Activated T-cell treated with anti-CD3 and anti-CD28 coated beads, Interleukin-2, amount 50 U/mL, for 24 hours (primary cell): ENCODE data around the gene C10orf90.

Experiments used
- DNase-seq: peaks from one replicate; pipeline ENCODE4 v3.0.0-alpha.2; 2020
- H3K27ac Mint-ChIP-seq: 2 replicates; pipeline ENCODE4 v1.8.0; 2020; ENCODE audit warnings: mild to moderate bottlenecking, mixed read lengths
- H3K27me3 Mint-ChIP-seq: 2 replicates; pipeline ENCODE4 v1.8.0; 2020; ENCODE audit warnings: mixed read lengths
- H3K36me3 Mint-ChIP-seq: 2 replicates; pipeline ENCODE4 v1.8.0; 2020; ENCODE audit warnings: low read depth, mixed read lengths
- H3K4me1 Mint-ChIP-seq: 2 replicates; pipeline ENCODE4 v1.8.0; 2020; ENCODE audit warnings: low read depth, mixed read lengths
- H3K4me3 Mint-ChIP-seq: 2 replicates; pipeline ENCODE4 v1.8.0; 2020; ENCODE audit warnings: mild to moderate bottlenecking, moderate library complexity, mixed read lengths
- H3K9me3 Mint-ChIP-seq: 2 replicates; pipeline ENCODE4 v1.8.0; 2020; ENCODE audit warnings: mixed read lengths

C10orf90 gene

DNA sequence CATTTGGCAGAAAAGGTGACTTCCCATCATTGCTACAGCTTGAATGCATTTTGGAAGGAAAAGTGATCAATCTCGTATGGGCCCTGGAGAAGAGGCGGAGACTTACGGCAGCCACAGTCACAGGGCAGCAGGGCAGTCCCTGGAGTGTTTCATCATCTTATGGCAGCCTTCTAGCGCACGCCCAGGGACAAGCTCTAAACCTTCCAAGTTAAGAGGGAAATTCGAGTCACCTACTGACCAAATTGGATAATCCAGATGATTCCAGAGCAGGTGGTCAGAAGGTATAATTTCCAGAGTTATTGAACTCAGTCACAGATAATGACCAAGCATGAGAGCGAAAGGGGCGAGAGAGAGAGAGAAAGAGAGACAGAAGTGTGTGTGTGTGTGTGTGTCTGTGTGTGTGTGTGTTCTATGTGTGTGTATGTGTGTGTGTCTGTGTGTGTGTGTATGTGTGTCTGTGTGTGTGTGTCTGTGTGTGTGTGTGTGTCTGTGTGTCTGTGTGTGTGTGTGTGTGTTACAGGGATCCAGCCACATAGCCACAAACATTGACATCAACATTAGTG, 158.5 kb downstream of the C10orf90 start:
- Mint-ChIP-seq H3K27me3 (no peaks in the 10 kb centered on the region), H3K4me1 (no peaks in the 10 kb centered on the region), H3K36me3 (no peaks in the 10 kb centered on the region), H3K4me3 (no peak overlapping the region), H3K9me3 (no peaks in the 10 kb centered on the region), H3K27ac (no peak overlapping the region)
- DNase-seq, result no peak

DNA sequence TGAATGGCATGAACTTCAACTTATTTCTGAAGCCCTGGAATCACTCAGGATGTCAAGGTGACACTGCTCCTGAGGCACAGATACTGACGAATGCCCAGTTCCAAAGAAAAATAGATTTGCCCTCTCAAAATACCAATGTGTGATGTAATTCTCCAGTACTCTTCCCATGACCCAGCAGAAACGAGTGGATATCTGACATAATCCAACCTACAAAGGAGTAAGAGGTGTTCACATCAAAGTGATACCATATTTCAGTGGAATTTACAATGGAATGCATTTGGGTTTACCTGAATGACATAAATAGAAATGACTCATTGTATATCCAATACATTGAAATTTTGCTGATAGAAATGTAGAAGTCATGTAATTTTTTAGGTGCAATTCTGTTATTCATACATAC, 161.3 kb downstream of the C10orf90 start:
- no peaks in the 10 kb centered on the region for H3K4me1 Mint-ChIP-seq

DNA sequence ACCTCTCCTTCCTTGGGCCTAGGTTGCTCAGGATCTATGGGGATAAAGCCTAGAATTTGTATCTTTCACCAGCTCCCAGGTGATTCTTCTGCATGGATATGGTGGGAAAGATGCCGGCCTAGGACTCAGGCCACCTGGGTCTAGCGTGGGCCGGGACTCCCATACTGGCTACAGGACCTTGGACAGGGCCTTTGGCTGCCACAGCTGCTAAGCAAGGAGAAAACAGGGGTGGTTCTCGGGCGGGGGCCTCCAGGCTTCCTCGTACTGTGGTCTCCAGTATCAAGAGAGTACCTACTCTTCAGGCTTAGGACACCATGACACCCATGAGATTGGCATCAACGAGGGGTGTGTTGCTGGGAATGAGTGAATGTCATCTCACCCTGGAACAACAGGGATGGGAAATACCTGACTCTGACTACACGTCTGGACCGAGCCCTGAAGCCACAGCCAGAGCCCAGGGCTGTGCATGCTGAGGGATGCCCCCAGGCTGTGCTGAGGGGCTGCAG, 161.9 kb downstream of the C10orf90 start:
- Mint-ChIP-seq H3K27me3 (no peaks in the 10 kb centered on the region), H3K36me3 (no peaks in the 10 kb centered on the region), H3K4me3 (no peak overlapping the region), H3K27ac (no peak overlapping the region), H3K4me1 (no peaks in the 10 kb centered on the region), H3K9me3 (no peaks in the 10 kb centered on the region)
- no peak for DNase-seq

More for the DNA sequence above, 161.3 kb downstream of the C10orf90 start:
- no peaks in the 10 kb centered on the region for H3K36me3 Mint-ChIP-seq
- no peak for DNase-seq
- no peaks in the 10 kb centered on the region for H3K27me3 Mint-ChIP-seq
- H3K27ac Mint-ChIP-seq, result no peak overlapping the region
- no peaks in the 10 kb centered on the region for H3K9me3 Mint-ChIP-seq
- no peak overlapping the region for H3K4me3 Mint-ChIP-seq

DNA sequence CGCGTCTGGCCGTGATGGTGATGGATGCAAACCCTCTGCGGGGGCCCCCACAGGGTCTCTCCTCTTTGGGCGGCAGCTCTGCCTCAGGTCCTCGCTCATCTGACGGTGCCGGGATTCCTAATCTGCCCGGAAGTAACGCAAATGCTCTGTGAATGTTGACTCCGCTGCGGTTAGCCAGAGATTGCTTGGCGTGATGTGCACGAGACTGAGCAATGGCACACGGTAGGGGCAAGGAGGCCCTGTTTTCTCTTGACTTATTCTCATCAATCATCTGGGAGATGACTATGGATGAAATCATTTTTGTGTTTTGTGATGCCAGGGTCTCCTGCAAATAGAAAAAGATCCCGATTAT, 165.8 kb downstream of the C10orf90 start:
- Mint-ChIP-seq H3K4me3 (no peak overlapping the region), H3K36me3 (no peaks in the 10 kb centered on the region)

DNA sequence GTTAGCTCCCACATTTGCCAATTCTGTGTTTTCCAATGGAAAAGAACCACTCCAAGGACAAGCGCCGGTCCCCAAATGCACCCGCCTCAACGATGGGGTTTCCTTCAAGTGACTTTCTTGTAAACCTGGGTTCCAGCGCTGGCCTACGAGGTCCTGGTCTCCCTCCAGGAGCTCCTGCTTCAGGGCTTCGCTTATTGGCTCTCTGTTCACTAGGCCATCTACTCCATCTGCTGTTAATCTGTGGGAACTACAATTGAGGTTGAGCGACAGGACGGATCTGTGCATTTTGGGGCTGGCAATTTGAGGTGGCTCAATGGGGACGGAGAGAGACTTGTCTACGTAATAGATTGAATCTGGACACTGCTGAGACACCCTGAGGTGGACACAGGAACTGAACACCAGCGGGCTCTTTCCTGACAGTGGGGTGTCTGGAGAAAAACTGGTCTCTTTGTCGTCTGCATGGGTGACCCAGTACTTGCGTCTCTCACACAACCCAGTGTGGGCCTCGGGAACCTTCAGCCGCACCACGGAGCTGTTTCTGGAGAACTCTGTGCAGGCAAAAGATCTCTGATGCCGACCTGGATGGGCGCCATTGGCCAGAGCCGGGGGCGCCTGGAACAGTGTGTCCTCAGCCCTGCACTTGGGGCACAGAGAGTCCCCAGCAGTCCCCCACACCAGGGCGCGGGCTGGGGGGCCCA, 166.3 kb downstream of the C10orf90 start:
- no peaks in the 10 kb centered on the region for H3K9me3 Mint-ChIP-seq
- H3K4me3 Mint-ChIP-seq, result no peak overlapping the region
- H3K36me3 Mint-ChIP-seq, result no peaks in the 10 kb centered on the region
- no peak for DNase-seq
- H3K4me1 Mint-ChIP-seq, result no peaks in the 10 kb centered on the region
- no peaks in the 10 kb centered on the region for H3K27me3 Mint-ChIP-seq
- no peak overlapping the region for H3K27ac Mint-ChIP-seq

More for the DNA sequence above, 165.8 kb downstream of the C10orf90 start:
- H3K9me3 Mint-ChIP-seq, result no peaks in the 10 kb centered on the region
- H3K27me3 Mint-ChIP-seq, result no peaks in the 10 kb centered on the region
- H3K27ac Mint-ChIP-seq, result no peak overlapping the region
- no peaks in the 10 kb centered on the region for H3K4me1 Mint-ChIP-seq
- no peak for DNase-seq

DNA sequence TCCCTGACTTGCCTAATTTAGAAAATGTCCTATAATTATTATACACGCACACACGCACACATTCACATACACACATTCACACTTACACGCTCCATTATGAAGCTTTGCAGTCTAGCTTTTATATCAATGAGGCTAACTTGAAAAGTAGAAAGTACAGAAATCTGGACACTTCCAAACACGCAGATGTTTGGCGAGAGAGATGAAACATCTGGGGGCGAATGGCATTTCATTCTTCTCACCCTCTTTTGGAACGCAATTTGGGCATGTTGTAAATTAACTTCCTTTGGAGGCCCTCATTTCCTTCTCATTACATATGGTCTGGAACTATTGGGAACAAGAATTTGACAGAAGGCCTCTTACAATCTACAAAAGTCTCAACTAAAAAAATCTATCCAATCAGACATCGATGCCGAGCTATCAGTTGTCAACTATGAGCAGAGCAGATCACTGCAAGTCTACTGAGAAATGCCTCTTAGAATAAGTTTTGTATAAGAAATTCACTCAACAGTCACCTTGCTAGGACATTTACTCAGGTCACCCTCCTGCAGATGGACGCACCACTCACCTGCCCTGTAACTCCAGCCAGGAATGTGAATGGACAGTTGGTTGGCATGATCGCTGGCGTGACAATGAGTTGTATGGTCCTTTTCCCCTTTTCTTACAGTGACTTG, 167.0 kb downstream of the C10orf90 start:
- H3K27me3 Mint-ChIP-seq, result no peaks in the 10 kb centered on the region
- H3K4me1 Mint-ChIP-seq, result no peaks in the 10 kb centered on the region
- H3K27ac Mint-ChIP-seq, result no peak overlapping the region
- no peak for DNase-seq
- H3K36me3 Mint-ChIP-seq, result no peaks in the 10 kb centered on the region
- H3K4me3 Mint-ChIP-seq, result no peak overlapping the region
- H3K9me3 Mint-ChIP-seq, result no peaks in the 10 kb centered on the region

DNA sequence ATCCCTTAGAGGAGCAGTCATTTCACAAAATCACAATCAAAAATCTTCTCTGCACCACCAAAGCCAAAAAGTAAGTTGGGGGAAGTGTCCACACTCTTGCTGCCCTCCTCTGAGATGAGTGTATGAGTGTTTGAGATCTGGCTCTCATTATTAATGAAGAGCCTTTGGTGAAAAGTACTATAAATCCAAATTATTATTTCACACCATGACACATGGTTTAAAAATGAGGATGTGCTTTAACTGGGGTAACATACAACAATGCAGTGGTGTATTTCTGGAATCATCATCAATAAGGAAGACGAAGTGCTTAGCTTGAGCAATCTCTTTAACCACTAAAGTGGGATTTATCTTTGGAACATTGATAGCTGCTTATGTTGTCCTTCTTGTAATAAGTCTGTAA, 168.1 kb downstream of the C10orf90 start:
- no peak for DNase-seq
- Mint-ChIP-seq H3K9me3 (no peaks in the 10 kb centered on the region), H3K27me3 (no peaks in the 10 kb centered on the region), H3K4me1 (no peaks in the 10 kb centered on the region), H3K36me3 (no peaks in the 10 kb centered on the region), H3K27ac (no peak overlapping the region), H3K4me3 (no peak overlapping the region)

DNA sequence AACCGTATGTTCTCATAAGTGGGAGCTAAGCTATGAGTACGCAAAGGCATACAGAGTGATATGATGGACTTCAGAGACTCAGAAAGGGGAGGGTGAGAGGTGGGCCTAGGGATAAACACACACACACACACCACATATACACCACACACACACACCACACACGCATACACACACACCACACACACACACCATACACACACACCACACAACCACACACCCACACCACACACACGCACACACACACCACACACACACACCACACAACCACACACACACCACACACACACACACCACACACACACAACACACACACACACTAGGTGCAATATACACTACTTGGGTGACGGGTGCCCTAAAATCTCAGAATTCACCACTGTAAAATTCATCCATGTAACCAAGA, 168.7 kb downstream of the C10orf90 start:
- no peaks in the 10 kb centered on the region for H3K4me1 Mint-ChIP-seq
- H3K27ac Mint-ChIP-seq, result no peak overlapping the region
- no peak for DNase-seq
- H3K9me3 Mint-ChIP-seq, result no peaks in the 10 kb centered on the region
- H3K27me3 Mint-ChIP-seq, result no peaks in the 10 kb centered on the region
- H3K36me3 Mint-ChIP-seq, result no peaks in the 10 kb centered on the region
- H3K4me3 Mint-ChIP-seq, result no peak overlapping the region

DNA sequence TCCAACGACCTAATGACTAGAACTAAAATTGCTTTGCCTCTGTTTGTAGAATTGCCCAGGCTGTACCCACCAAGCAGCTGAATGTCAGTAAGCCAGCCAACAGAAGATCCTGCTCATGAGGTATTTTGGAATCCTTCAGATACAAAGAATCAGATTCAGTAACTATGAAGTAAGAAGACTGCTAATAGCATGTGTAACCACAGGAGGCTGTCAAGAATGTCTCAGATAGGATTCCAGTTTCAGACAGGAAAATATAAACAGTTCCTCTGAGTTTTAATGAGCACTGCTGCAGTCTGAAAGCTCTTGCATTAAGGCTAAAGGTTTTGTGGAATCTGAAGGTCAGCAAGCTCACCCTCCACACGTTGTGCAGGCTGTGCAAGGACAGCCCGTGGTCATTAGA, 169.6 kb downstream of the C10orf90 start:
- Mint-ChIP-seq H3K27ac (no peak overlapping the region), H3K36me3 (no peaks in the 10 kb centered on the region), H3K27me3 (no peaks in the 10 kb centered on the region), H3K4me3 (no peak overlapping the region), H3K4me1 (no peaks in the 10 kb centered on the region), H3K9me3 (no peaks in the 10 kb centered on the region)
- no peak for DNase-seq

DNA sequence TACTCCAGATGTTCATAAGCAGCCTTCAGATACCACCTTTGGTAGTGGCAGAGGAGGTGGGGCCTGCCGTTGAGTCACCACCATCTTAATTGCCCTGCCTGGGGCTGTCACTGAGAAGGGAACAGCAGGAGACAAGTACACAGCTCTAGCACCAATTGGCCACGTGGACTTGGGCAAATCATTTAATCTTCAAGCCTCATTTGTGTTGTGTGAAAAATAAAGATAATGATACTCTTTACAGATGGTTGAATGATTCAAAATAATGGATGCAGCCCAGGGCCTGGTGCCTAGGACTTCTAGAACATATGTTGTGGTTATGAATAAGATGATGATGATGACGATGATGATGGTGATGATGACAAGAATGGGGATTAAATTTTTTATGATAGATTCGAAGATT, 170.3 kb downstream of the C10orf90 start:
- Mint-ChIP-seq H3K4me1 (no peaks in the 10 kb centered on the region), H3K9me3 (no peaks in the 10 kb centered on the region), H3K27me3 (no peaks in the 10 kb centered on the region), H3K36me3 (no peaks in the 10 kb centered on the region), H3K4me3 (no peak overlapping the region), H3K27ac (no peak overlapping the region)
- DNase-seq, result no peak

DNA sequence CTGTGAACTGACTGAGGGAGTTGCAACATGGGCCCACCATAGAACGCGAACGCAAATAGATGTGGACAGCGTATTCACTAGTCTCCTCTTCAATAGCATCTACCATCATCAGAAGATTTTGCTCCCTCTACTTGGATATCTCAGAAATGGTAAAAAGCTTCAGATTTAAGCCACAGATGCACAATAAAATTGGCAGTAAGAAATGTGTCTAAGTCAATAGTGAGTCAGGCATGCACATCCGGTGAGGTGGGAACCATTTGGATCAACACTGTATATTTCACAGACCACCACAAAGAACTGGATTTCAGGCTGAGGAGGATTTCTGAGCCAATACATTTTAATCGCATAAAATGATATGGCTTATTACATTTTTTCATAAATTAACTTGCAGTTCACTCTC, 170.7 kb downstream of the C10orf90 start:
- no peak for DNase-seq
- no peaks in the 10 kb centered on the region for H3K4me1 Mint-ChIP-seq
- no peaks in the 10 kb centered on the region for H3K36me3 Mint-ChIP-seq
- no peak overlapping the region for H3K27ac Mint-ChIP-seq
- H3K9me3 Mint-ChIP-seq, result no peaks in the 10 kb centered on the region
- H3K27me3 Mint-ChIP-seq, result no peaks in the 10 kb centered on the region
- no peak overlapping the region for H3K4me3 Mint-ChIP-seq

DNA sequence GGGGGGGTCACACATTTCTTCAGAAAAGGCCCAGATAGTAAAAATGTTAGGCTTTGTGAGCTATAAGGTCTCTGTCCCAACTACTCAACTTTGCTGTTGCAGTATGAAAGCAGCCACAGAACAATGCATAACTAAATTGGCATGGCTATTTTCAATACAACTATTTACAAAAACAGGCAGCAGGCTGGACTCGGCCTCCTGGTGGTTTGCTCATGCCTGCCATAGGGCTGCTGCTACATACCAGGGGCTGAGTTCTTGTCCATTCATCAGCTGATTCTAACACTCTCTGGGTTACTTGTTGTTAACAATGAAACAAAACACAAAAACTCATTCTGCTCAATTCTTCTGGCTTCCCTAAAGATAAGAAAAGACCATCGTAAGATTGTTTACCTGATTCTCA, 172.8 kb downstream of the C10orf90 start:
- no peak overlapping the region for H3K27ac Mint-ChIP-seq
- H3K36me3 Mint-ChIP-seq, result no peaks in the 10 kb centered on the region

DNA sequence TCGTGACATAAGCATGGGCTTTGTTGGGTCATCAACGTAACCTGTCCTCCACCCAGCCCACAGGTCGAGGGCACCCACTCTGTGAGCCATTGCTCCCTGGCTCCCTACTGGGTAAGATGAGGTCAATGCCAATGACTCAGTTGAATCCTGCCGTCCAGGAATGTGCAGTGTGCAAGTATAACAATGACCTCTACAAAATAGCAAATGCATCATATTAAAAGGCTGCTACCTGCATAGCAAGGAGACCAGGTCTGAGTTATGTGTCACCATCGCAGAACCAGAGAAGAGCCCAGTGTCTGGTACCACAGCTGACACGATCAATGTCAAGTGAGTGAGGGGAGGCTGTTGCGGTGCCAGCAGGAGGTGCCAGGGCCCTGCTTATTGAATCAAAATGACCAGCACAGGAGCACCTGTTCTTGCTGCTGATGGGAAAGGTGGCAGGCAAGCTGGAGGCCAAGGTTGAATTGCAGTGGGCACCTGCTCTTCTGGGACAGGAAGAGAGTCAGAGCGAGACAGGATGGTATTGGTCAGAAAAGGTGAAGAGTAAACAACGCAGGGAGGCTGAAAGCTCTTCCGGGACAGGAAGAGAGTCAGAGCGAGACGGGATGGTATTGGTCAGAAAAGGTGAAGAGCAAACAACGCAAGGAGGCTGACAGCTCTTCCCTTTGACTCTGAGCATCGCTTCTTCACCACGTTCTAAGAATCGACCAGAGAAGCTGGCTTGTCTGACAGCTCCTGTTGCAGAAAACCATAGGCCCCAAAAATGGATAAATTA, 173.5 kb downstream of the C10orf90 start:
- no peak for DNase-seq
- H3K27ac Mint-ChIP-seq, result no peak overlapping the region
- H3K9me3 Mint-ChIP-seq, result no peaks in the 10 kb centered on the region
- H3K4me3 Mint-ChIP-seq, result no peak overlapping the region
- no peaks in the 10 kb centered on the region for H3K27me3 Mint-ChIP-seq
- no peaks in the 10 kb centered on the region for H3K36me3 Mint-ChIP-seq
- H3K4me1 Mint-ChIP-seq, result no peaks in the 10 kb centered on the region

More for the DNA sequence above, 172.8 kb downstream of the C10orf90 start:
- Mint-ChIP-seq H3K27me3 (no peaks in the 10 kb centered on the region), H3K9me3 (no peaks in the 10 kb centered on the region), H3K4me3 (no peak overlapping the region), H3K4me1 (no peaks in the 10 kb centered on the region)
- DNase-seq, result no peak

DNA sequence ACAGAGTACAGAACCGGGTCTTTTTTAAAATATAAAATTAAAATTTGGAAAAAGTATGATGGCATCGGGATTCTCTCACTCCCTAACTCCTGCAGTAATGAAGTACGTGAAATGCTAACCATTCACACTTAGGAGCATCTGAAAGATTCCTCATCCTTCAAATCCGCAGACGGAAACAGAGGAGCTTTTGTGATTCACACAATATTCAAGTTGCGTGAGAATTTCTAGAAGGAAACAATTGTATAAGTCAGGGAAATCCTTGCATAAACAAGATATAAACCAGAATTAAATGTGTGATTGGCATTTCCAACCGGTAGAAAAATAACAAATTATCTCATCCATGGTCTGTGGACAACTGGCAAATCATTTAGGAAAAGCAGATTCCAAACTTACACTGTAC, 179.0 kb downstream of the C10orf90 start:
- no peak for DNase-seq
- H3K4me3 Mint-ChIP-seq, result no peak overlapping the region
- peaks cover 8% of the 10 kb centered on the region for H3K9me3 Mint-ChIP-seq
- H3K36me3 Mint-ChIP-seq, result no peaks in the 10 kb centered on the region
- H3K27ac Mint-ChIP-seq, result no peak overlapping the region
- no peaks in the 10 kb centered on the region for H3K4me1 Mint-ChIP-seq
- H3K27me3 Mint-ChIP-seq, result no peaks in the 10 kb centered on the region

DNA sequence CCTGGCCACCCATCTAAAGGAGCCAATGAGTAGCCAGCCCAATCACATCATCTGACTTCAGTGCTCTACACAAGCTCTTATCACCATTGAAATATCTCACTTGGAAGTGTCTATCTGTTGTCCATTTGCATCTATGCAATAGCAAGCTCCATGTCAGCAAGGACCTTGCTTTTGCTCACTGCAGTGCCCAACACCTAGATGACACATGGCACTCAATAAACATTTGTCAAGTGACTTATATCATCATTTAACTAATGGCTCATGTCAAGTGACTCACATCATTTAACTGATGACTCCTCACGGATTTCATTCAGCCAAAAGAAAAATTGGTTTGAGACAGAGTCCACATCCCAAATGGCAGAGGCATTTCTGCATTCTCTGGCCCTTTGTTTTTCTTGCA, 189.3 kb downstream of the C10orf90 start:
- Mint-ChIP-seq H3K4me1 (no peaks in the 10 kb centered on the region), H3K36me3 (no peaks in the 10 kb centered on the region), H3K9me3 (peaks cover 2% of the 10 kb centered on the region), H3K27me3 (peaks cover 2% of the 10 kb centered on the region), H3K27ac (no peak overlapping the region), H3K4me3 (no peak overlapping the region)
- no peak for DNase-seq
